ENCODE results near the gene CENPH. TPM values are rescaled to one million over a fixed set of nuclear protein-coding genes. Genes with fewer than 3 reads are reported as not detected.

CENPH gene
- total and polyA plus RNA-seq, 2 of the 8 experiments (the other 6 are each of a cell fraction or from before 2014, with no cell fraction given): 69.0 to 82.8 TPM

DNA sequence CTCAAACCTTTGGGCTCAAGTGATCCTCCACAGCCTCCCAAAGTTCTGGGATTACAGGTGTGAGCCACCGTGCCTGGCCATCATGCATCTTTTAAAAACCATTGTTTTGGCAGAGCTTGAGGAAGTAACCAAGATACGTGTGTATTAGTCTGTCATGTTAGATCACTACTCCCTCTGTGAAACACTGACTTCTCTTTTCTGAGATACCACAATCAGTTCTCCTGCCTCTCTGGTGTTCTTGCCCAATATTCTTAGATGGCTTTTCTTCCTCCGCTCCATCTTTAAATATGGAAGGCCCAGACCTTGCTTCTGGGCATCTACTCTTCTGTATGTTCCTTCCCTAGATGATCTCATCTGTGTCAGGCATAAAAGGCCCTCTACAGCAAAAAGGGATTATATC is 36.7 kb upstream of the CENPH start:
- no peak for DNase-seq (ENCODE audit: low read depth in 1 of 2, low spot score in 2 of 2)
- no peak overlapping the region for H2AK5ac ChIP-seq (ENCODE audit: low read depth, low read length)
- CTCF ChIA-PET (ENCODE audit: partially characterized antibody): interaction anchor here (0.7 kb wide), 1 partner anchor 182 kb away, joined by 4 read pairs; no protein-coding TSS in a partner anchor
- no peak for FAIRE-seq
- H2BK20ac ChIP-seq (ENCODE audit: low read length): no peak overlapping the region
- no peaks in the 10 kb centered on the region for H3K36me3 ChIP-seq (ENCODE audit: control insufficient read depth in 2 of 4, insufficient read depth in 4 of 4, low read length in 3 of 4)
- H3K23me2 ChIP-seq (ENCODE audit: low read depth, low read length): no peaks in the 10 kb centered on the region
- TF ChIP-seq CREB1 (IDR thresholded peaks at IDR 0.05) (no peak), KDM5A (IDR thresholded peaks at IDR 0.05; ENCODE audit: low read length) (no peak)
- H4K5ac ChIP-seq (ENCODE audit: insufficient read length, low read depth, low read length): no peak overlapping the region
- 79% methylated on average over 3 of the region's 3 CpGs; no CpG with 5 or more reads in 1 of the 2 experiments for WGBS, 2 experiments (ENCODE audit: extremely low coverage in 1 of 2, insufficient coverage in 1 of 2, insufficient read length in 1 of 2, insufficient replicate concordance in 2 of 2, low coverage in 1 of 2, low lambda C conversion rate in 2 of 2, missing lambda C conversion rate in 1 of 2)
- H3K4me3 ChIP-seq (ENCODE audit: extremely low read depth in 1 of 4, insufficient read depth in 2 of 4, low read depth in 3 of 4, low read length in 4 of 4): no peak overlapping the region
- H4K20me1 ChIP-seq (replicated peaks in 1 of 2; ENCODE audit: control insufficient read depth in 1 of 2, insufficient read depth in 2 of 2, low read length in 2 of 2): no peaks in the 10 kb centered on the region
- H2BK12ac ChIP-seq (ENCODE audit: low read depth, low read length): no peak overlapping the region
- H2AFZ ChIP-seq (ENCODE audit: low read length): no peak overlapping the region
- H3K56ac ChIP-seq (replicated peaks; ENCODE audit: insufficient read length, low read depth, low read length): no peak overlapping the region
- no peak overlapping the region for H3K14ac ChIP-seq (ENCODE audit: insufficient read length)
- no peak overlapping the region for H3K9ac ChIP-seq (replicated peaks in 1 of 4; ENCODE audit: extremely low read depth in 1 of 4, low read depth in 3 of 4, low read length in 3 of 4)
- H3K27me3 ChIP-seq (replicated peaks in 1 of 4; ENCODE audit: control insufficient read depth in 3 of 4, extremely low read depth in 1 of 4, insufficient read depth in 3 of 4, low read length in 3 of 4): no peaks in the 10 kb centered on the region
- no peak overlapping the region for H4K91ac ChIP-seq (replicated peaks; ENCODE audit: insufficient read length, low read length)
- H3K27ac ChIP-seq (ENCODE audit: low read depth, low read length): no peak overlapping the region
- H4K8ac ChIP-seq (ENCODE audit: extremely low read depth, insufficient read depth, low read length): no peak overlapping the region
- no peaks in the 10 kb centered on the region for H3K4me1 ChIP-seq (replicated peaks in 1 of 4; ENCODE audit: control insufficient read depth in 3 of 4, insufficient read depth in 4 of 4, low read length in 3 of 4)
- H3K23ac ChIP-seq (ENCODE audit: insufficient read length): no peak overlapping the region
- H3K4ac ChIP-seq (replicated peaks; ENCODE audit: insufficient read length, low read depth, low read length): no peak overlapping the region
- no peaks in the 10 kb centered on the region for H3K9me3 ChIP-seq (ENCODE audit: insufficient read depth in 2 of 2, low read depth in 1 of 2, low read length in 1 of 2)
- no peak overlapping the region for H2BK15ac ChIP-seq (ENCODE audit: low read length)
- H3K79me2 ChIP-seq (ENCODE audit: control insufficient read depth in 1 of 2, insufficient read depth in 2 of 2, low read length in 2 of 2): no peaks in the 10 kb centered on the region
- no peak overlapping the region for H2BK120ac ChIP-seq (replicated peaks; ENCODE audit: low read depth, low read length)
- no peaks in the 10 kb centered on the region; the same call in 1 of the 2 replicates for H3K79me1 ChIP-seq (ENCODE audit: low read depth, low read length)
- POLR2A ChIA-PET (ENCODE audit: partially characterized antibody): interaction anchor here (1.8 kb wide), 1 partner anchor 14 kb away, joined by 7 read pairs; the partner anchor contains the start of gene CCNB1
- H2BK5ac ChIP-seq (ENCODE audit: low read depth, low read length): no peak overlapping the region
- no peak overlapping the region for H3K4me2 ChIP-seq (ENCODE audit: insufficient read depth in 1 of 2, low read depth in 2 of 2, low read length in 2 of 2)
- H3K18ac ChIP-seq (ENCODE audit: extremely low read depth, low read length): no peak overlapping the region

All from H1 (cell line).